Activated T-cell treated with anti-CD3 and anti-CD28 coated beads for 24 hours (primary cell): ENCODE results near the gene TMTC3.

Source experiments
- DNase-seq: peaks from one replicate; pipeline ENCODE4 v3.0.0-alpha.2; 2020; ENCODE audit warnings: low read depth

The TMTC3 gene

GRCh38 chr12:88227263-88227662 is 85.2 kb downstream of the TMTC3 start:
- no peak for DNase-seq

DNA sequence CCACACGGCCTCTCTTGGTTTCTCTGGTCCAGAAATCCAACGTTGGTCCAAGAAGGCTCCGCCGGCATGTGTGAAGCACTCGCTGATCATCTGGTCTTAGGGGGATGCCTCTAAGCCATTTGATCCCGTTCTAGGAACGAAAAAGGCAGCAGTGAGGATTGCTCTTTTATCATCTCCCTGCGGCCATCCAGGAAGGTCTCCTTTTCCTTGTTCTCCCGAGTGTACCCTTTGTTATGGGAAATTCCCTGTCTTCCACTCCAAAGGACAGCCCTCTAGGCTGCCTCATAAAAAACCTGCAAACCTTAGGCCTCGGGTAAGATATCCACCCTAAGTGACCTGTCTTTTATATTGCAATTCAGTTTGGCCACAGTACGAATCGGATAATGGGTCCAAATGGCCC is 85.8 kb downstream of the TMTC3 start:
- DNase-seq, result no peak

- no peak for DNase-seq
Observed at GRCh38 chr12:88228720-88229119, 86.6 kb downstream of the TMTC3 start.

DNA sequence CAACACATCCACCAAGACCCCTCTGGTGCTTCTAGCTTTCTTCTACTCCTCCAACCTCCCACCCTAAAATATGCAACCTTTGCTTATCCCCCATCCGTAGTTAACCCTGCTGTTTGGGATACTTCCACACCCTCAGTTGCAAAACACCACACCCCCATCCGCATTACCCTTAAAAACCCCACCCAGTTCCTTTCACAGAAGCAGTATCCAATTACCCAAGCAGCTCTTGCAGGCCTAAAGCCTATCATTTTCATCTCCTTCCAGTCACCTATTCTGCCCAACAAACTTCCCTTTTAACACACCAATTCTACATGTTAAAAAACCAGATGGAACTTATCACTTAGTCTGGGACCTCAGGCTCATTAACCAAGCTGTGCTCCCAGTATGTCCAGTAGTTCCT is 88.2 kb downstream of the TMTC3 start:
- no peak for DNase-seq

DNA sequence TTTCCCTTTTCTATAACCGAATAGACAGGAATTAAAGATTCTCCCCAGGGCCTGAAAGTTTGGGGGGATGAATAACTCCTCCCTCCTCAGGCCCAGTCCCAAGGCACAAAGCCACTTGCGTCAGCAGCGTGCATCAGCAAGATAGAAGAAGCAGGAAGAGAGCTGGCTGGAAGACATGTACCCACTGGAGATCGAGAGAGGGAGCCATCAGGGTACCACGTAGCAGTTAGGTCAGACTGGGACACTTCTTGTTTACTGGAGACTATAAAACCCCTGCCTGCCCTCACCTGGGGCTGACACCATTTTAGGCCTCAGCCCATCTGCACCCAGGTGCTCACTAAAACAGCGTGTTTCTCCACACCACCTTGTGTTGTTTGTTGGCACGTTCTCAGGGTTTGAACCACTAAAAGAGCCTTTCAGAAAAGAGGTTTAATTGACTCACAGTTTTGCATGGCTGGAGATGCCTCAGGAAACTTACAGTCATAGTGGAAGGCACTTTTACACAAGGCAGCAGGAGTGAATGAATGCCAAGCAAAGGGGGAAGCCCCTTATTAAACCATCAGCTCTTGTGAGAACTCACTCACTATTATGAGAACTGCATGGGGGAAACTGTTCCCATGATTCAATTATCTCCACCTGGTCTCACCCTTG is 93.2 kb downstream of the TMTC3 start:
- peak; percentile 11 for DNase-seq

GRCh38 chr12:88237954-88238353 is 95.8 kb downstream of the TMTC3 start:
- no peak for DNase-seq

DNA sequence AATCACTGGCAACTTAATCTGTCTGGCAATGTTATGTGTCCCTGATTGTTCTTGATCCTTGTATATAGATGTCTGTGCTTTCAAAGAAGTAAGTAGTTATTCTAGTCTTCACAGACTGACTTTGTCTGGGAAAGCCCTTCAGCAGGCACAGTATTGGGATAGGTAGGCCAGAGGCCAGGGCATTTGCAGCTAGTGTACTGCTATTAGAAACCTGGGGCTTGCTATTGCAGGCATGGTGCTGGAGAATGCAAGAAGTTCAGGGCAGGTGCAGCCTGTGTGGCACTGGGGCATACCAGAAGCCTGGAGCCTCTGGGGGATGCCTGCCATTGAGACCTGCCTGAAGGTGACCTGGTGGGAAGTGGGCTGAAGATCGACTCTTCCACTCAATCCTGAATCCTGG is 96.3 kb downstream of the TMTC3 start:
- DNase-seq, result no peak

DNA sequence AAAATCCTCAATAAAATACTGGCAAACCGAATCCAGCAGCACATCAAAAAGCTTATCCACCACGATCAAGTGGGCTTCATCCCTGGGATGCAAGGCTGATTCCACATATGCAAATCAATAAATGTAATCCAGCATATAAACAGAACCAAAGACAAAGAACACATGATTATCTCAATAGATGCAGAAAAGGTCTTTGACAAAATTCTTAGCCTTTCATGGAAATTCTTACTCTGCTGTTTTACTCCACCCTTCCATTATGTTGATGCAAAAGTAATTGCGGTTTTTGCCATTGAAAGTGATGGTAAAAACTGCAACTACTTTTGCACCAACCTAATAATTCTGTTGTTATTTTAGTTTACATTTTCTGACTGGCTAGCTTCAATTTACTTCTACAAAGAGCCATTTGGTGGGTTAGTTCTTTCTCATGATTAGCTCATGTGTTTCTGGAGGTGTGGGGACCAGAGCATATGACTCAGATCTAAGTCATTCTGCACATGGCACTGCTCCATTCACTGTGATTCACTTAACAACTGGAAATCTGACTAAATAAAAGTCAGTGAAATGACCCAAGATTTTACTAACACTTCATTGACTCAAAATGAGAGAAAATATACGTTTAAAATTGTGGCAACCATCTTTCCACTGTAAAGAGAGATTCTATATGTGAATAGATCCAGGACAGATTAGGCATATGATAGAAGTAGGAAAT is 99.9 kb downstream of the TMTC3 start:
- DNase-seq, result peak; percentile 11

- DNase-seq, result no peak
Observed at GRCh38 chr12:88242571-88242925, 100.4 kb downstream of the TMTC3 start.

- no peak for DNase-seq
Observed at GRCh38 chr12:88242939-88243338, 100.8 kb downstream of the TMTC3 start.

DNA sequence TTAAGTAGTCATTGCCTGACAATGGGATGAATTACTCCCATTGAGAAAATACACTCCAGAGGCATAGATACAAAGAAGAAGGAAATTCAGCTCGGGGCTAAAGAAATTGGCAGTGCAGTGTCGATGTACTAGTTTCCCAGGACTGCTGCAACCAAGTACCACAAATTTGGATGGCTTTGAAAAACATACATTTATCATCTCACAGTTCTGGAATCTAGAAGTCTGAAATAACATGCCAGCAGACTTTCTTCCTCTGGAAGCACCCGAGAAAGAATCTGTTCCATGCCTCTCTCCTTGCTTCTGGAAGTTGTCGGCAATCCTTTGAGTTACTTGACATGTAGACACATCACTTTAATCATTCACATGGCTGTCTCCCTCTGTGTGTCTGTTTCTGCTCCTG is 101.9 kb downstream of the TMTC3 start:
- no peak for DNase-seq

DNA sequence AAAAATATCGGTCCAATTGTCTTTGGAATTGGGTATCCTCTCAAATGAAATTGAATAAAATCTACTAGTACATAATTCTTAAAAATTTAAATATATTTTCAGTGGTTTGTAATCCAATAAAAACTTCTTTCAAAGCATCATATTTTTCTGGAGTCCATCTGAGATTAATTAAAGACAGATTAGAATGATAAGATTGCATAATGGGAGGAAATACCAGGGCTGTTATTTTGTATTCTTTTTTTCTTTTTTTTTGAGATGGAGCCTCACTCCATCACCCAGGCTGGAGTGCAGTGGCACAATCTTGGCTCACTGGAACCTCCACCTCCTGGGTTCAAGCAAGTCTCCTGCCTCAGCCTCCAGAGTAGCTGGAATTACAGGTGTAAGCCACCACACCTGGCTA is 103.8 kb downstream of the TMTC3 start:
- no peak for DNase-seq

DNA sequence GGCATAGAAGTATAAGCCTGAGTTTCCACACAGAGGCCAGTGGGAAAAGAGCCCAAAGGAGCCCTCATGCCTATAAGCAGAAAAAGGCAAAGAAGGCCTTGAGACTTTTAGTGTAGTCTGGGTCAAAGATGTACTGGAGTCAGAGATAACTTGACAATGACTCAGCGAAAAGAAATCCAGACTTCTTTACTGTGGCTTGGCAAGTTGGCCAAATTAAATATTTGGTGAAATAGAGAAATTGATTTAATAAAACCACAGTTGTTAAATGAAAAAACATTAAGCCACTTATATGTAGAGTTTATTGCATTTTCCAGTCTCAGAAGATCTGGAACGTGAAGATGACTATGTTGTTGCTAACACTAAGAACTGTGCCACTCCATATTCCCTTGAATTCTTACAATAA is 105.1 kb downstream of the TMTC3 start:
- DNase-seq, result no peak

DNA sequence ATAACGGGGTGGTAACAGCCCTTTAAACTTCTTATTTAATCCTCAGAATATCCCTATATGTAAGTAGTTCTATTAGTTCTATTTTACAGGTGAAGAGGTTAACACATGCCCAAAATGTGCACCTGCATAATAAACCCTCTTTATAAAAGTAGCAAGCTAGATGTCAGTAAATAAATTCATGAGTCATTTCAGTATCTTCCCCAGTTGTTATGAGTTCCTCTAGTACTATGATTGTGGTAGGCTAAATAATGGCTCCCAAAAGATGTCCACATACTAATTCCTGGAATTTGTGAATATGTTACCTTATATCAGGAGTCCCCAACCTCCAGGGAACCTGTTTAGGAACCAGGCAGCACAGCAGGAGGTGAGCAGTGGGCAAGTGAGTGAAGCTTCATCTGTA is 106.5 kb downstream of the TMTC3 start:
- no peak for DNase-seq
